ENCODE results near the gene RPS16.

GRCh38 chr19:39405958-39406655 lies 29.6 kb downstream of the RPS16 start:
- TF ChIP-seq ZNF138 (CRISPR knock-in tag; IDR thresholded peaks at IDR 0.05; ENCODE audit: low read depth) (no peak), ZNF12 (CRISPR knock-in tag; IDR thresholded peaks at IDR 0.05) (no peak), SMC3 (IDR thresholded peaks at IDR 0.05; ENCODE audit: low read length) (no peak), ZNF44 (CRISPR knock-in tag; IDR thresholded peaks at IDR 0.05) (no peak), ZNF292 (CRISPR knock-in tag; IDR thresholded peaks at IDR 0.05; ENCODE audit: borderline replicate concordance, low read depth) (no peak), CTCF (CRISPR knock-in tag; IDR thresholded peaks at IDR 0.05) (no peak), ZNF784 (CRISPR knock-in tag; IDR thresholded peaks at IDR 0.05; ENCODE audit: borderline replicate concordance) (no peak), TEAD3 (CRISPR knock-in tag; optimal IDR thresholded peaks at IDR 0.05; ENCODE audit: borderline replicate concordance) (no peak)

All from HepG2 (cell line).